Right atrium auricular region (tissue), 2 donors: ENCODE data around the gene DCHS1. TPM values are rescaled to one million over a fixed set of nuclear protein-coding genes. Genes with fewer than 3 reads are reported as not detected.
A peak's percentile ranks its signal among the peaks of the same experiment; 100 is the strongest.

Source experiments
- DNase-seq: peaks from one replicate; pipeline ENCODE4 v3.0.0-alpha.2; 2019; ENCODE audit warnings: low spot score
- H3K27ac ChIP-seq, 2 donors: fragments of 200-600 bp; sonication (generic); 1 replicate in 1 of 2; 2 replicates in 1 of 2; pipeline ENCODE4 v1.5.1; 2016 to 2019
- H3K27me3 ChIP-seq, 2 donors: fragments of 200-600 bp; sonication (generic); one replicate each; pipeline versions ENCODE4 v1.5.1 to v1.6.0; 2017 to 2019
- H3K36me3 ChIP-seq: fragments of 200-600 bp; sonication (generic); one replicate; pipeline ENCODE4 v1.5.1; 2016
- H3K4me1 ChIP-seq, 2 donors: fragments of 200-600 bp; sonication (generic); one replicate each; pipeline versions ENCODE4 v1.5.1 to v1.6.0; 2017 to 2019
- H3K4me3 ChIP-seq, 2 donors: fragments of 200-600 bp; sonication (generic); 1 replicate in 1 of 2; 2 replicates in 1 of 2; pipeline ENCODE4 v1.5.1; 2017 to 2019; ENCODE audit warnings: mild to moderate bottlenecking in 1 of 2, moderate library complexity in 1 of 2
- H3K9me3 ChIP-seq, 2 donors: fragments of 200-600 bp; sonication (generic); one replicate each; pipeline ENCODE4 v1.5.1; 2019
- CTCF ChIP-seq, 2 donors: fragments of 200-600 bp; sonication (generic); IDR thresholded peaks; one replicate each; pipeline ENCODE4 v1.5.1; 2019; ENCODE audit warnings: antibody characterized with exemption in 2 of 2
- total RNA-seq, 2 donors: library from RNA; depleted of rRNA; stranded (reverse); fragments of >200 nt; gene quantifications; one replicate each; pipeline ENCODE4 v1.1.0, GENCODE V29; 2016

DCHS1 gene
- total RNA-seq, 2 donors from 2014 or later, result 9.3 to 23.0 TPM

- Histone ChIP-seq H3K27me3 (no peaks in the 10 kb centered on the region), H3K4me3 (no peak overlapping the region), H3K9me3 (no peaks in the 10 kb centered on the region), H3K4me1 (peaks cover 0 to 21% of the 10 kb centered on the region in 2 donors), H3K36me3 (no peaks in the 10 kb centered on the region), H3K27ac (no peak overlapping the region)
- no peak for TF ChIP-seq CTCF (IDR thresholded peaks at IDR 0.05)
- DNase-seq, result no peak
These were observed 3.0 kb upstream of the DCHS1 start for GRCh38 chr11:6658647-6659046.

- Histone ChIP-seq H3K27me3 (no peaks in the 10 kb centered on the region), H3K27ac (no peak overlapping the region), H3K4me3 (no peak overlapping the region), H3K36me3 (no peaks in the 10 kb centered on the region), H3K9me3 (no peaks in the 10 kb centered on the region), H3K4me1 (peaks cover 0 to 20% of the 10 kb centered on the region in 2 donors)
- no peak for DNase-seq
- no peak for TF ChIP-seq CTCF (IDR thresholded peaks at IDR 0.05)
These were observed 1.7 kb upstream of the DCHS1 start for GRCh38 chr11:6657346-6657745.

GRCh38 chr11:6656936-6657335, 1.3 kb upstream of the DCHS1 start:
- Histone ChIP-seq H3K36me3 (no peaks in the 10 kb centered on the region), H3K27ac (peak overlapping the region in 1 of 2 donors; percentile 79), H3K4me3 (no peak overlapping the region), H3K4me1 (peaks cover 0 to 20% of the 10 kb centered on the region in 2 donors), H3K9me3 (no peaks in the 10 kb centered on the region), H3K27me3 (no peaks in the 10 kb centered on the region)
- no peak for TF ChIP-seq CTCF (IDR thresholded peaks at IDR 0.05)
- DNase-seq, result no peak

- Histone ChIP-seq H3K4me1 (peaks cover 0 to 20% of the 10 kb centered on the region in 2 donors), H3K4me3 (peak overlapping the region in 1 of 2 donors; percentile 55), H3K9me3 (no peaks in the 10 kb centered on the region), H3K36me3 (no peaks in the 10 kb centered on the region), H3K27ac (peak overlapping the region; percentile 72 to 79), H3K27me3 (no peaks in the 10 kb centered on the region)
- TF ChIP-seq CTCF (IDR thresholded peaks at IDR 0.05), result no peak
- DNase-seq, result no peak
These were observed 941 bp upstream of the DCHS1 start for GRCh38 chr11:6656584-6656915.

GRCh38 chr11:6655020-6655789, 404 bp downstream of the DCHS1 start:
- H3K4me3 ChIP-seq, result peak overlapping the region; percentile 45 to 55
- H3K27me3 ChIP-seq, result no peaks in the 10 kb centered on the region
- H3K27ac ChIP-seq, result peak overlapping the region; percentile 72 to 79
- no peaks in the 10 kb centered on the region for H3K9me3 ChIP-seq
- no peaks in the 10 kb centered on the region for H3K36me3 ChIP-seq
- peak; percentile 78 for DNase-seq
- H3K4me1 ChIP-seq, result peaks cover 0 to 20% of the 10 kb centered on the region in 2 donors
- TF ChIP-seq CTCF (IDR thresholded peaks at IDR 0.05), result no peak
